ENCODE data around the gene PCDHA2.
"Not testable (repeated sequence)": the region's sequence is repeated elsewhere in the genome, so short reads cannot be mapped to it uniquely, and the experiment has no call there.

The PCDHA2 gene

GRCh38 chr5:140800816-140801493 lies 6.3 kb downstream of the PCDHA2 start, which contains the start of gene PCDHA3:
Gene PCDHA3 (plus strand): TSS chr5:140801057.
- in situ Hi-C loops (cut with HindIII; ENCODE audit: low pct_unique_long_range_greater_than_20kb, low sequenced_read_pairs), result no loop called here
- TF ChIP-seq JUND (IDR thresholded peaks at IDR 0.05; ENCODE audit: low read depth), result no peak
- peak; percentile 73 to 88 for DNase-seq (ENCODE audit: low read depth in 1 of 2, low spot score in 1 of 2)

GRCh38 chr5:140801494-140801841 lies 6.8 kb downstream of the PCDHA2 start:
- no peak for TF ChIP-seq JUND (IDR thresholded peaks at IDR 0.05; ENCODE audit: low read depth)
- peak; percentile 79 to 86 for DNase-seq (ENCODE audit: low read depth in 1 of 2, low spot score in 1 of 2)
- in situ Hi-C loops (cut with HindIII; ENCODE audit: low pct_unique_long_range_greater_than_20kb, low sequenced_read_pairs), result no loop called here

GRCh38 chr5:140802381-140802780 lies 7.7 kb downstream of the PCDHA2 start:
- DNase-seq (ENCODE audit: low read depth in 1 of 2, low spot score in 1 of 2); in situ Hi-C loops (cut with HindIII; ENCODE audit: low pct_unique_long_range_greater_than_20kb, low sequenced_read_pairs): not testable (repeated sequence)

GRCh38 chr5:140802781-140803271 lies 8.2 kb downstream of the PCDHA2 start:
- TF ChIP-seq JUND (IDR thresholded peaks at IDR 0.05; ENCODE audit: low read depth), result no peak
- in situ Hi-C loops (cut with HindIII; ENCODE audit: low pct_unique_long_range_greater_than_20kb, low sequenced_read_pairs), result no loop called here
- DNase-seq (ENCODE audit: low read depth in 1 of 2, low spot score in 1 of 2), result no peak

GRCh38 chr5:140806834-140807775 lies 12.5 kb downstream of the PCDHA2 start, which contains the start of gene PCDHA4:
Gene PCDHA4 (plus strand): TSS chr5:140807068.
- in situ Hi-C loops (cut with HindIII; ENCODE audit: low pct_unique_long_range_greater_than_20kb, low sequenced_read_pairs), result no loop called here
- DNase-seq (ENCODE audit: low read depth in 1 of 2, low spot score in 1 of 2), result peak in 1 of 2 experiments; percentile 86
- TF ChIP-seq JUND (IDR thresholded peaks at IDR 0.05; ENCODE audit: low read depth), result no peak

- in situ Hi-C loops (cut with HindIII; ENCODE audit: low pct_unique_long_range_greater_than_20kb, low sequenced_read_pairs); DNase-seq (ENCODE audit: low read depth in 1 of 2, low spot score in 1 of 2): not testable (repeated sequence)
Observed at GRCh38 chr5:140808241-140808888, 13.7 kb downstream of the PCDHA2 start.

GRCh38 chr5:140808889-140809291 lies 14.2 kb downstream of the PCDHA2 start:
- no peak for TF ChIP-seq JUND (IDR thresholded peaks at IDR 0.05; ENCODE audit: low read depth)
- in situ Hi-C loops (cut with HindIII; ENCODE audit: low pct_unique_long_range_greater_than_20kb, low sequenced_read_pairs), result no loop called here
- no peak for DNase-seq (ENCODE audit: low read depth in 1 of 2, low spot score in 1 of 2)

- in situ Hi-C loops (cut with HindIII; ENCODE audit: low pct_unique_long_range_greater_than_20kb, low sequenced_read_pairs), result no loop called here
- no peak for TF ChIP-seq JUND (IDR thresholded peaks at IDR 0.05; ENCODE audit: low read depth)
- DNase-seq (ENCODE audit: low read depth in 1 of 2, low spot score in 1 of 2), result peak; percentile 90 to 91
Observed at GRCh38 chr5:140821375-140822280, 27.0 kb downstream of the PCDHA2 start, which contains the start of gene PCDHA5. Gene PCDHA5 (plus strand): TSS chr5:140821613.

- no peak for DNase-seq (ENCODE audit: low read depth in 1 of 2, low spot score in 1 of 2)
- no peak for TF ChIP-seq JUND (IDR thresholded peaks at IDR 0.05; ENCODE audit: low read depth)
- in situ Hi-C loops (cut with HindIII; ENCODE audit: low pct_unique_long_range_greater_than_20kb, low sequenced_read_pairs), result no loop called here
Observed at GRCh38 chr5:140822281-140822629, 27.6 kb downstream of the PCDHA2 start.

- in situ Hi-C loops (cut with HindIII; ENCODE audit: low pct_unique_long_range_greater_than_20kb, low sequenced_read_pairs); DNase-seq (ENCODE audit: low read depth in 1 of 2, low spot score in 1 of 2): not testable (repeated sequence)
Observed at GRCh38 chr5:140822969-140823368, 28.3 kb downstream of the PCDHA2 start.

GRCh38 chr5:140823475-140823874 lies 28.8 kb downstream of the PCDHA2 start:
- in situ Hi-C loops (cut with HindIII; ENCODE audit: low pct_unique_long_range_greater_than_20kb, low sequenced_read_pairs), result no loop called here
- DNase-seq (ENCODE audit: low read depth in 1 of 2, low spot score in 1 of 2), result no peak
- TF ChIP-seq JUND (IDR thresholded peaks at IDR 0.05; ENCODE audit: low read depth), result no peak
